Mucosa of descending colon (tissue), 3 donors: Measurements from ENCODE around the gene RAB11FIP3. TPM values are rescaled to one million over a fixed set of nuclear protein-coding genes. Genes with fewer than 3 reads are reported as not detected.
A peak's percentile ranks its signal among the peaks of the same experiment; 100 is the strongest.

ENCODE experiments used
- ATAC-seq: fragments of 200-7000 bp; cut with Tn5 transposase; one replicate; pipeline ENCODE4 v1.9.1; 2020; ENCODE audit warnings: mild to moderate bottlenecking, moderate library complexity
- DNase-seq, 3 donors: peaks; one replicate each; pipeline ENCODE4 v3.0.0-alpha.2; 2020
- H3K36me3 ChIP-seq: fragments of 200-600 bp; one replicate; pipeline ENCODE4 v1.8.0; 2021; ENCODE audit warnings: low read depth, mild to moderate bottlenecking
- H3K4me1 ChIP-seq: fragments of 200-600 bp; one replicate; pipeline ENCODE4 v1.8.0; 2021; ENCODE audit warnings: low read depth, mild to moderate bottlenecking
- H3K4me3 ChIP-seq: fragments of 200-600 bp; one replicate; pipeline ENCODE4 v1.8.0; 2021; ENCODE audit warnings: mild to moderate bottlenecking
- H3K9me3 ChIP-seq: fragments of 200-600 bp; one replicate; pipeline ENCODE4 v1.8.0; 2021; ENCODE audit warnings: mild to moderate bottlenecking
- CTCF ChIP-seq: fragments of 200-600 bp; IDR thresholded peaks from one replicate; pipeline ENCODE4 v1.8.0; 2022; ENCODE audit warnings: antibody characterized with exemption, mild to moderate bottlenecking
- intact Hi-C, 2 donors: fragments of 100-400 bp; cut with DNase I in 1 of 2; cut with micrococcal nuclease in 1 of 2; formaldehyde crosslinking; loops; one replicate each; pipeline versions ENCODE4 v1.11.0 to v1.11.1; 2022; cut with DNase I, micrococcal nuclease
- total RNA-seq, 3 donors: library from RNA; stranded (reverse); fragmentation: NEBNext Ultra II Directional in 2 of 3; extraction: Animal tissue kit (Norgen Biotek cat#: 25700) in 2 of 3; gene quantifications; one replicate each; pipeline versions ENCODE4 v1.2.1 to v1.2.4, GENCODE V29; 2021 to 2023
- donor health status: DM: no; HTN: no; CAD: no; lungs with moderate emphysema.
- donor health status: DM: no; HTN: no; CAD: no.
- donor health status: DM: no; HTN: yes; CAD: no.

Gene RAB11FIP3
- total RNA-seq, 3 donors from 2014 or later: 22.3 to 45.6 (median 30.7) TPM

GRCh38 chr16:426115-426905 is 861 bp downstream of the RAB11FIP3 start:
- H3K4me1 ChIP-seq: peaks cover 21% of the 10 kb centered on the region
- peak; percentile 12 for ATAC-seq

GRCh38 chr16:426906-427249 is 1.4 kb downstream of the RAB11FIP3 start:
- intact Hi-C loops: no loop called here
- ATAC-seq (no peak), DNase-seq (no peak)
- Histone ChIP-seq H3K36me3 (no peaks in the 10 kb centered on the region), H3K9me3 (no peaks in the 10 kb centered on the region), H3K4me1 (peaks cover 21% of the 10 kb centered on the region), H3K4me3 (no peak overlapping the region)
- no peak for TF ChIP-seq CTCF

More at GRCh38 chr16:426115-426905, 861 bp downstream of the RAB11FIP3 start:
- no peak for TF ChIP-seq CTCF
- H3K9me3 ChIP-seq: no peaks in the 10 kb centered on the region
- peak in 2 of 3 donors; percentile 25 to 48 for DNase-seq
- intact Hi-C loops: no loop called here
- peak overlapping the region; percentile 21 for H3K4me3 ChIP-seq
- no peaks in the 10 kb centered on the region for H3K36me3 ChIP-seq

- intact Hi-C loops: no loop called here
- DNase-seq: no peak
- Histone ChIP-seq H3K36me3 (no peaks in the 10 kb centered on the region), H3K4me3 (no peak overlapping the region), H3K4me1 (peaks cover 21% of the 10 kb centered on the region), H3K9me3 (no peaks in the 10 kb centered on the region)
- ATAC-seq: no peak
- no peak for TF ChIP-seq CTCF
Observed at GRCh38 chr16:427250-427649, 1.8 kb downstream of the RAB11FIP3 start.

GRCh38 chr16:430904-431303 is 5.5 kb downstream of the RAB11FIP3 start:
- H3K36me3 ChIP-seq: no peaks in the 10 kb centered on the region
- ATAC-seq (no peak), DNase-seq (no peak)
- no peaks in the 10 kb centered on the region for H3K9me3 ChIP-seq
- H3K4me3 ChIP-seq: no peak overlapping the region
- peaks cover 9% of the 10 kb centered on the region for H3K4me1 ChIP-seq
- intact Hi-C loops: no loop called here
- no peak for TF ChIP-seq CTCF

GRCh38 chr16:440627-441026 is 15.2 kb downstream of the RAB11FIP3 start:
- Histone ChIP-seq H3K4me1 (no peaks in the 10 kb centered on the region), H3K4me3 (no peak overlapping the region), H3K36me3 (no peaks in the 10 kb centered on the region), H3K9me3 (no peaks in the 10 kb centered on the region)
- intact Hi-C loops: no loop called here
- no peak for DNase-seq
- TF ChIP-seq CTCF: no peak
- no peak for ATAC-seq

GRCh38 chr16:441447-441846 is 16.0 kb downstream of the RAB11FIP3 start:
- TF ChIP-seq CTCF: no peak
- Histone ChIP-seq H3K4me1 (no peaks in the 10 kb centered on the region), H3K4me3 (no peak overlapping the region), H3K9me3 (no peaks in the 10 kb centered on the region), H3K36me3 (no peaks in the 10 kb centered on the region)
- intact Hi-C loops: no loop called here
- ATAC-seq: no peak
- DNase-seq: no peak
